Memory B cell (primary cell): Measurements from ENCODE around the gene ZNF714.

Source experiments
- ATAC-seq: fragments of 150-1000 bp; cut with Tn5 transposase; 2 replicates; pipeline ENCODE4 v1.10.0; 2021; ENCODE audit warnings: low read depth, mild to moderate bottlenecking, moderate library complexity
- DNase-seq, 2 donors: peaks; one replicate each; pipeline ENCODE4 v3.0.0; 2022; ENCODE audit warnings: low spot score in 2 of 2
- H3K27ac Mint-ChIP-seq: one replicate; pipeline ENCODE4 v1.8.0; 2022; ENCODE audit warnings: mild to moderate bottlenecking, moderate library complexity, mixed read lengths
- H3K27me3 Mint-ChIP-seq: one replicate; pipeline ENCODE4 v1.8.0; 2022; ENCODE audit warnings: mixed read lengths
- H3K36me3 Mint-ChIP-seq: one replicate; pipeline ENCODE4 v1.8.0; 2022; ENCODE audit warnings: mild to moderate bottlenecking, mixed read lengths
- H3K4me1 Mint-ChIP-seq: one replicate; pipeline ENCODE4 v1.8.0; 2022; ENCODE audit warnings: mixed read lengths
- H3K4me3 Mint-ChIP-seq: one replicate; pipeline ENCODE4 v1.8.0; 2022; ENCODE audit warnings: mild to moderate bottlenecking, moderate library complexity, mixed read lengths
- H3K9me3 Mint-ChIP-seq: one replicate; pipeline ENCODE4 v1.8.0; 2022; ENCODE audit warnings: mixed read lengths

The ZNF714 gene

DNA sequence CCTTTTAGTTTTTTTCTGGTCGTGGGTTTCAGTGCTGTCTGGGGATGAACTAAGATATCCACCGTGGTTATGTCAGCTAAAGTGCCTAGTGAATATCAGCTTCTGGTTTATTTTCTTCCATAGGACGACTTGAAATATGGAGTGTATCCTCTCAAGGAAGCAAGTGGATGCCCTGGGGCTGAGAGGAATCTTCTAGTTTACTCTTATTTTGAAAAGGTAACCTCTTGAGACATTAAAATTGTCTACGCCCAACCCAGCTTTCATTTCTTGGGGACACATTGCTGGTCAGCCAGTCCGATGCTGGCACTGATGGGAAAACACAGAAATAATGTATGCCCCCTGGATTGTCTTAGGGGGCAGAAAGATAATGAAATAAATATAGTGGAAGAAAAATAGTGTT is 61.4 kb downstream of the ZNF714 start:
- H3K36me3 Mint-ChIP-seq, result peaks cover 25% of the 10 kb centered on the region
- ATAC-seq (no peak), DNase-seq (no peak)
- peak overlapping the region; percentile 69 for H3K4me3 Mint-ChIP-seq
- H3K4me1 Mint-ChIP-seq, result peaks cover 11% of the 10 kb centered on the region
- H3K9me3 Mint-ChIP-seq, result no peaks in the 10 kb centered on the region
- H3K27me3 Mint-ChIP-seq, result no peaks in the 10 kb centered on the region
- peak overlapping the region; percentile 95 for H3K27ac Mint-ChIP-seq

DNA sequence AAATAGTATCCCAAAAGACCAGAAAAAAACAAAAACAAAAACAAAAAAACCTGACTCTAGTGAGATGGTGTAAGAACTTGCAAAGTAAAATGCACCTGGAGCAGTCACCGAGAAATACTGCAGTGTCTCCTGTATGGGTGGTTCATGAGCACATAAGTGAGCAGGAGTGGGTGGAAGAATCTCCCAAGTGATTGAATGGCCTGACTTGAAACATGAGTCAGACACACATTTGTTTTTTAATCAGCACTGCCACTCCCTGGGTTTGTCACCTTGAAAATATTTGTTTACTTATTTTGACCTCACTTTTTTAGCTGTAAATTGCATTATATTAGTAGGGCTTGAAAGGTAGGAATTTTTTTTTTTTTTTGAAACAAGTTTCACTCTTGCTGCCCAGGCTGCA is 61.9 kb downstream of the ZNF714 start:
- ATAC-seq, result no peak
- no peak for DNase-seq
- Mint-ChIP-seq H3K4me1 (peaks cover 11% of the 10 kb centered on the region), H3K36me3 (peaks cover 30% of the 10 kb centered on the region), H3K4me3 (no peak overlapping the region), H3K27ac (no peak overlapping the region), H3K9me3 (no peaks in the 10 kb centered on the region), H3K27me3 (no peaks in the 10 kb centered on the region)

DNA sequence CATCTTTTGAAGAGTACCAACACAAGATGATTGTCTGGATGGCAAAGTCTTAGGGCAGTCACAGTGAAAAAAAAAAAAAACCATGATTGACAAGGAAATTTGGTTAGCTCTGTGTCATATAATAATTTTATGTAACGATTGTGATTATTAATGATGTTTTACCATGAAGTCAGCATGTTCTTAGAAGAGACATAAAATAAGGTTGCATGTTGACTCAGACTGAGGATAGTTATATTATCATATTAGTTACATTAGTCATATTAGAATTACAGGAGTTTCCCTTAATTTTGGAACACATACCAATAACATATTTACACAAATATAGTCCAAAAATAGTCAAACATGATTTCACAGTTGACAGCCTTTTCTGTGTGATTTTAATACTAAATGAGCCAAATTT is 65.5 kb downstream of the ZNF714 start:
- Mint-ChIP-seq H3K36me3 (peaks cover 42% of the 10 kb centered on the region), H3K4me3 (no peak overlapping the region), H3K9me3 (no peaks in the 10 kb centered on the region), H3K27ac (no peak overlapping the region), H3K27me3 (no peaks in the 10 kb centered on the region), H3K4me1 (peaks cover 17% of the 10 kb centered on the region)
- no peak for ATAC-seq
- DNase-seq, result no peak

DNA sequence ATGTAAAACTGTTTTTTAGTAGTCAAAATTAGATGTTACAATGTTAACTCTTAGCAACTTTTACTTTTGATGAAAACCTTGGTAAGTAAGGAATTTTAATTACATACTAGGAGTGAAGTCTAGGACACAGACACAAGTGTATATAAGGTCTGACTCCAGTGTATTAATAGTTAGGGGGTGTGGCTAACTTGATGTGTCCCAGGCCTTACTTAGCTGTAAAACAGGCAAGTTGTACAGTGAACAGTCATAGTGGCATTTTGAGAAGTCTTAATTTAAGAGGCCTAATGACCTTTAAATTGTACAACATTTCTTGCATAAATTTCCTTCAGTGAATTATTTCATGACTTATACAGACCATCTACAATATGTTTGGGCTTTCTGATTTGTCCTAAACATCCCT is 66.7 kb downstream of the ZNF714 start:
- H3K4me1 Mint-ChIP-seq, result peaks cover 11% of the 10 kb centered on the region
- peaks cover 45% of the 10 kb centered on the region for H3K36me3 Mint-ChIP-seq
- no peak overlapping the region for H3K4me3 Mint-ChIP-seq

DNA sequence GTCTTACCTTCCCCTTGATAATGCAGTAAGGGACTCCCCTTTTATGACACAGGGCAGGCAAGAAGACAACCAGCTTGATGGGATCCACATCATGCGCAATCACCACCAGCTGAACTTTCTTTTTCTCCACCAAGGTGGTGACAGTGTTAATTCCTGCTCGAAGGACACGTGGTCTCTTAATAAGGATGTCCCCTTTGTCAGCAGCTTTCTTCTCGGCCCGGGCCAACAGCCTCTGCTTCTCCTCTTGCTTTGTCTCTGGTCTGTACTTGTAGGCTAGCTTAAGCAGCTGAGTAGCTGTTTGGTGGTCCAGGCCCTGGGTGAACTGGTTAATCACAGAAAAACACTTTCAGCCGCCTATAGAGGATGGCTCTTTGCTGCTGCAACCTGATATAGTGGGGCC is 67.9 kb downstream of the ZNF714 start:
- peaks cover 46% of the 10 kb centered on the region for H3K36me3 Mint-ChIP-seq
- H3K27ac Mint-ChIP-seq, result no peak overlapping the region
- no peak for ATAC-seq
- no peaks in the 10 kb centered on the region for H3K27me3 Mint-ChIP-seq
- no peak for DNase-seq
- no peak overlapping the region for H3K4me3 Mint-ChIP-seq
- no peaks in the 10 kb centered on the region for H3K9me3 Mint-ChIP-seq
- H3K4me1 Mint-ChIP-seq, result peaks cover 11% of the 10 kb centered on the region

More for the DNA sequence above, 66.7 kb downstream of the ZNF714 start:
- DNase-seq (no peak), ATAC-seq (no peak)
- Mint-ChIP-seq H3K9me3 (no peaks in the 10 kb centered on the region), H3K27me3 (no peaks in the 10 kb centered on the region), H3K27ac (no peak overlapping the region)

DNA sequence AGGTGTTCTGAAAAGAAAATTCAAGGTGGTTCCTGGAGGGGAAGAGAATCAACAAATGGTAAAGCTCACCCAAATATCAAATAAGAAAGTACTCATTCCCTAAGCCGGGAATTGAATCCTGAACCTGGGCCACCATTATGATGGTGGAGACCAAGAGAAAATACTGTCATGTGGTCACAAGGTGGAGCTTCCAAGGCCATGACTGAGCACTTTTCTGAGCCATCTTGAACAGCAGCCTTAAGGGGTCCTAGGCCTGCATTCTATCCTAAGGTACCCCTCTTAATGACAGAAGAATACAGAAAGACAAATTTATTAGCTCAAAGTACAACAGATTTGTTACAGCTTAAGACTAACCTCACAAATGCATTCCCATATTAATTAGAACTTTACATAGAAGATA is 69.5 kb downstream of the ZNF714 start:
- peaks cover 48% of the 10 kb centered on the region for H3K36me3 Mint-ChIP-seq
- DNase-seq (no peak), ATAC-seq (no peak)
- H3K4me3 Mint-ChIP-seq, result no peak overlapping the region
- no peaks in the 10 kb centered on the region for H3K9me3 Mint-ChIP-seq
- H3K27me3 Mint-ChIP-seq, result no peaks in the 10 kb centered on the region
- peaks cover 17% of the 10 kb centered on the region for H3K4me1 Mint-ChIP-seq
- H3K27ac Mint-ChIP-seq, result no peak overlapping the region

DNA sequence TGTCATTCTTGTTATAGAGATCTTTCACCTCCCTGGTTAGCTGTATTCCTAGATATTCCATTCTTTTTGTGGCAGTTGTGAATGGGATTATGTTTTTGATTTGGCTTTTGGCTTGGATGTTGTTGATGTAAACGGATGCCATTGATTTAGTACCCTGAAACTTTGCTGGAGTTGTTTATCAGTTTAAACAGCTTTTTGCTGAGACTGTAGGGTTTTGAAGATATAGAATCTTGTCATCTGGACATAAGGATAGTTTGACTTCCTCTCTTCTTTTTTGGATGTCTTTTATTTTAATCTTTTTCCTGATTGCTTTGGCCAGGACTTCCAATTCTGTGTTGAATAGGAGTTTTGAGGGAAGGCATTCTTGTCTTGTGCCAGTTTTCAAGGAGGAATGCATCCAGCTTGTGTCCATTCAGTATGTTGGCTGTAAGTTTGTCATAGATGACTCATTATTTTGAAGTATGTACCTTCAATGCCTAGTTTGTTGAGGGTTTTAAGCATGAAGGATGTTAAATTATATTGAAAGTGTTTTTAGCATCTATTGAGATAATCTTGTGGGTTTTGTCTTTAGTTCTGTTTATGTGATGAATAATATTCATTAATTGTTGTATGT is 76.6 kb downstream of the ZNF714 start:
- Mint-ChIP-seq H3K4me1 (peaks cover 12% of the 10 kb centered on the region), H3K36me3 (peaks cover 35% of the 10 kb centered on the region), H3K27ac (no peak overlapping the region), H3K4me3 (no peak overlapping the region), H3K27me3 (no peaks in the 10 kb centered on the region), H3K9me3 (no peaks in the 10 kb centered on the region)
- no peak for DNase-seq
- no peak for ATAC-seq

DNA sequence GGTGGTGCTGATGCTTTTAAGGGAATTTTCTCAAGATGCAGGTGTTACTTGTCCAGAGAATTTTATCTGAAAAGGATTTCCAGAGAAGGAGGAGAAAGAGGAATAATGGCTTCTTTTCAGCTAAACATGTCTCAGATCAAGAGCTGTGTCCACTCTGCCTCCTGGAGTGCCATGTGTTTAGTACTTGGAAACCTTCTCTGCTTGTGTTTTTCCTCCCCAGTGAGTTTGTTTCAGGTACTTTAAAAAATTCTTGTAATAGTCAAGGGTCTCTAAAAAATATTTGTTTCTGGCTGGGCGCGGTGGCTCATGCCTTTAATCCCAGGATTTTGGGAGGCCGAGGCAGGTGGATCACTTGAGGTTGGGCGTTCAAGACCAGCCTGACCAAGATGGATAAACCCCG is 82.5 kb downstream of the ZNF714 start:
- Mint-ChIP-seq H3K9me3 (no peaks in the 10 kb centered on the region), H3K4me3 (no peak overlapping the region), H3K4me1 (no peaks in the 10 kb centered on the region), H3K36me3 (peaks cover 16% of the 10 kb centered on the region), H3K27ac (no peak overlapping the region), H3K27me3 (no peaks in the 10 kb centered on the region)
- ATAC-seq, result no peak
- DNase-seq, result no peak

DNA sequence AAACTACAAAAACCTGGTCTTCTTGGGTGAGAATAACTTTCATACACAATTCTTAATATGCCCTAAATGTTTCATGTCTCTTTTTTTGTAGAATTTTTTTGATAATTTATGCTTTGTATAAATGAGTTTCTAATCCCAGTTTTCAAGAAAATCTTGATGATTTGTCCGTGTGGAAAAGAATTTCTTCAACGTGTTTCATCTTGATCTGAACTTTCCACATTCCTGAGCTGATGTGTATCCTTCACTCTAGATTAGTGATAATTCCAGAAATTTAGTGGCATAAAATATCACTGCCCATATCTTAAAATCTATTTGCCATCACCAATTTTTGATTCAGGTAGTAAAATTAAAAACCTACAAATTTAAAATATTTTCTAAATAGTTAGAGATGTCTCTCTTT is 84.4 kb downstream of the ZNF714 start:
- no peak overlapping the region for H3K27ac Mint-ChIP-seq
- no peak overlapping the region for H3K4me3 Mint-ChIP-seq
- no peaks in the 10 kb centered on the region for H3K27me3 Mint-ChIP-seq
- DNase-seq, result no peak
- no peak for ATAC-seq
- H3K4me1 Mint-ChIP-seq, result no peaks in the 10 kb centered on the region
- H3K36me3 Mint-ChIP-seq, result peaks cover 28% of the 10 kb centered on the region
- H3K9me3 Mint-ChIP-seq, result peaks cover 1% of the 10 kb centered on the region
